BJ (cell line): ENCODE results near the gene ZSWIM9. TPM values are rescaled to one million over a fixed set of nuclear protein-coding genes. Genes with fewer than 3 reads are reported as not detected.

Experiments
- CTCF ChIA-PET: fragments of 350-600 bp; formaldehyde crosslinking; extraction: SDS; loops from one replicate; lab custom pipeline; 2021; ENCODE audit warnings: antibody characterized with exemption, inconsistent platforms; lab: Yijun Ruan, JAX
- POLR2A ChIA-PET: fragments of 300-600 bp; sonication (Branson Sonifier 250); formaldehyde crosslinking; extraction: SDS; loops from one replicate; lab custom pipeline; 2021; ENCODE audit warnings: antibody characterized with exemption; lab: Charles Lee
- DNase-seq: peaks from one replicate; pipeline ENCODE4 v3.0.0-alpha.2; 2011; ENCODE audit warnings: low read depth
- H3K27me3 ChIP-seq: 2 replicates; pipeline ENCODE4 v1.6.0; 2011; ENCODE audit warnings: low read length; ENCODE audit not compliant: control insufficient read depth, insufficient read depth
- H3K36me3 ChIP-seq: 2 replicates; pipeline ENCODE4 v1.5.1; 2011; ENCODE audit warnings: low read length; ENCODE audit not compliant: control insufficient read depth, insufficient read depth
- H3K4me3 ChIP-seq: 2 replicates; pipeline ENCODE4 v1.5.1; 2011; ENCODE audit warnings: low read depth, mild to moderate bottlenecking, control low read depth, low read length
- polyA plus RNA-seq: library from polyadenylated mRNA; depleted of rRNA; stranded (reverse); fragments of >200 nt; gene quantifications from 2 replicates; pipeline ENCODE4 v1.2.3, GENCODE V29; 2011
- TF ChIP-seq, protein P1 (sequence below): IDR thresholded peaks from 2 replicates; pipeline ENCODE4 v1.5.1; 2011; ENCODE audit warnings: low read depth, mild to moderate bottlenecking, control low read depth, inconsistent platforms, low read length, moderate library complexity; ENCODE audit not compliant: insufficient read depth

ZSWIM9 gene
- polyA plus RNA-seq, 1 experiment: 0.75 TPM

DNA sequence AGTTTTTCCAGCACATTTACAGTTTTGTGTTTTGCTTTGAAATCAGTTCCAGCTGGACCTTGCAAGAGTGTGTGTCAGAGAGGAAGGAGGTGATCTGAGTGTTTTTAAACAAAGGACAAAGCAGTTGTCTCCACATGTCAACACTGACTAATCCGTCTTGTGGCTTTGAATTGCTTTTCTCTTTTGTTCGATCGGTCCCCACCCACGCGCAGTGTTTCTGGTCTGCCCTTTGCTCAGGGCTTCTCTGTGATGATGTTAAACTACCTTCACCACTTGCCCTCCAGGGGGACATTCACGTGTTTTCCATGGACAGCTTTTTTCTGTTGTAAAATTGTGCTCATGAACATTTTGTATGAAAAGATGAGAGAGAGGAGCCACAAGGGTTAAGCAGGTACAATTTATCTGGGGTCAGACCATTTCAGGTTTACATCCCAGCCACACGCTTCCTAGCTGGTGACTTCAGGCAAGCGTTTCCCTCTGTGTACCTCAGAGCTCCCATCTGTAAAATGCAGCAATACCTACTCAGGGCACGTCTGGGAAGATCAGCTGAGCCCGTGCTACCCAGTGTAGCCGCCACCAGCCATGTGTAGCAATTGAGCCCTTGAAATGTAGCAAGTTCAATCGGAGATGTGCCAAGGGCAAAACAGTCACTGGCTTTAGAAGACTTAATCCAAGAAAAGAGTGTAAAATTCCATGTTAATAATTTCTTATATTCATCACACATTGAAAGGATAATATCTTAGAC is 46.4 kb upstream of the ZSWIM9 start:
- H3K27me3 ChIP-seq: no peaks in the 10 kb centered on the region
- TF ChIP-seq, protein P1, sequence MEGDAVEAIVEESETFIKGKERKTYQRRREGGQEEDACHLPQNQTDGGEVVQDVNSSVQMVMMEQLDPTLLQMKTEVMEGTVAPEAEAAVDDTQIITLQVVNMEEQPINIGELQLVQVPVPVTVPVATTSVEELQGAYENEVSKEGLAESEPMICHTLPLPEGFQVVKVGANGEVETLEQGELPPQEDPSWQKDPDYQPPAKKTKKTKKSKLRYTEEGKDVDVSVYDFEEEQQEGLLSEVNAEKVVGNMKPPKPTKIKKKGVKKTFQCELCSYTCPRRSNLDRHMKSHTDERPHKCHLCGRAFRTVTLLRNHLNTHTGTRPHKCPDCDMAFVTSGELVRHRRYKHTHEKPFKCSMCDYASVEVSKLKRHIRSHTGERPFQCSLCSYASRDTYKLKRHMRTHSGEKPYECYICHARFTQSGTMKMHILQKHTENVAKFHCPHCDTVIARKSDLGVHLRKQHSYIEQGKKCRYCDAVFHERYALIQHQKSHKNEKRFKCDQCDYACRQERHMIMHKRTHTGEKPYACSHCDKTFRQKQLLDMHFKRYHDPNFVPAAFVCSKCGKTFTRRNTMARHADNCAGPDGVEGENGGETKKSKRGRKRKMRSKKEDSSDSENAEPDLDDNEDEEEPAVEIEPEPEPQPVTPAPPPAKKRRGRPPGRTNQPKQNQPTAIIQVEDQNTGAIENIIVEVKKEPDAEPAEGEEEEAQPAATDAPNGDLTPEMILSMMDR: peak; percentile 40
- H3K4me3 ChIP-seq: no peak overlapping the region
- peak; percentile 38 for DNase-seq
- POLR2A ChIA-PET: no interaction called here
- H3K36me3 ChIP-seq: 0 out of 2 replicates have a peak, but pooled peaks cover 1% of the 10 kb centered on the region
- CTCF ChIA-PET: interaction anchor here (0.6 to 3.3 kb wide), 13 partner anchors 8 to 381 kb away, joined by 3 to 18 read pairs (median 4); partner anchors contain the start of gene PLA2G4C

DNA sequence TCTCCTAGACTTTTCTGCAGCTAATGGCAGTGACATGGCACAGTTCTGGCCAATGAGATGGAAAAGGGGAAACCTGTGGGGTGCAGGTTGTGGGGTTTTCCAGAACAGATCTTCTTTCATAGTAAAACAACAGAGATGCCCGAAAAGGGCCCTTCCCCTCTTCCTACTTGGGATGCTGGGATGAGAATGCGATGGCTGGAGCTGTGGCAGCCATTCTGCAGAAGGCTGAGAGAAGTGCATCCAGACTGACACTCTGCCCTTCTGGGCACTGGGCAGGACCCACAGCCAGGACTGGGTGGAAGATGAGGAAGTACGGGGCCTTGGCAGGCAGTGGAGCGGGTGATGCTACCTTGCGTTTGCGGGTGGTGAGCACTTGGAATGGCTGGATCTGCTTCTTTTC is 42.9 kb upstream of the ZSWIM9 start:
- TF ChIP-seq, protein P1: no peak
- CTCF ChIA-PET: interaction anchor here (1.5 kb wide), 1 partner anchor 25 kb away, joined by 5 read pairs; no protein-coding TSS in a partner anchor
- no peak for DNase-seq
- POLR2A ChIA-PET: no interaction called here
- peaks cover 4% of the 10 kb centered on the region for H3K36me3 ChIP-seq
- no peak overlapping the region for H3K4me3 ChIP-seq
- H3K27me3 ChIP-seq: no peaks in the 10 kb centered on the region

DNA sequence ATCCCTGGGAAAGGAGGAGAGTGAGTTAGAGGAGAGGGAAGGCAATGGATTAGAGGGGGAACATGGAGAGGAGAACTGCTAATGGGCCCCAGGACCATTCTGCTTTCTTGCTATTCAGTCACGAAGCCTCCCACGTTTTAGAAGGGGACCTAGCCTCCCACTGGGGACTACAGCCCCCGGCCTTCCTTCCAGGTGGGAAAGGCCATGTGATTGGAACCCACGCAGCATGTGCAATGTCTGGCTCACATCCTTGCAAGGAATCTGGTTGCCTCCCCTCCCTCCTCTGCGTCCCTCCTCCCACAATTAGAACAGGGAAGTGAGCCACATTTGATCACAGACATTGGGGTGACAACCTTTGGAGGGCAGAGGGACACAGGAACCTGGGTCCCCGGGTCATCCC is 37.4 kb upstream of the ZSWIM9 start:
- DNase-seq: no peak
- TF ChIP-seq, protein P1: no peak
- Histone ChIP-seq H3K36me3 (peaks cover 5% of the 10 kb centered on the region), H3K27me3 (no peaks in the 10 kb centered on the region), H3K4me3 (no peak overlapping the region)
- ChIA-PET POLR2A (no interaction called here), CTCF (interaction anchor here (1.2 to 1.6 kb wide), 3 partner anchors 9 to 21 kb away, joined by 3 to 5 read pairs (median 4); no protein-coding TSS in a partner anchor)

DNA sequence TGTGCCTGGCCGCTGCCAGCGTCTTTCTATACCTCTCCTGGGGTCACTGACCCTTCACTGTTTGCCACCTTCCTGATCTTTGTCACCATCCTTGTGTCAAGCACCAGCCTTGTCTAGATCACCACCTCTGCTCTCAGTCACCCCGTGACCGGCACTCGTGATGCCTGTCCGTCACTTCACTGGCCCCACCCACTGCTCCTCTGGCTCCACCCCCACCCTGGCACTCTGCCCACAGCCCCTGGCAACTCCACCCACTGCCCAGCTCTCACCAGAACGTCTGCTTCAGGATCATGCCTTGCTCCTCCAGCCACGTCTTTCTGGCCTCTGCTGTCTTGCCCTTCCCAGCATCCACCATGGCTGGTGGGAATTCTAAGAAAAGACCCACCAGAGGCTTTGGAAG is 35.1 kb upstream of the ZSWIM9 start:
- TF ChIP-seq, protein P1: no peak
- ChIA-PET CTCF (no interaction called here), POLR2A (no interaction called here)
- no peak for DNase-seq
- Histone ChIP-seq H3K36me3 (peaks cover 4% of the 10 kb centered on the region), H3K4me3 (no peak overlapping the region), H3K27me3 (no peaks in the 10 kb centered on the region)

DNA sequence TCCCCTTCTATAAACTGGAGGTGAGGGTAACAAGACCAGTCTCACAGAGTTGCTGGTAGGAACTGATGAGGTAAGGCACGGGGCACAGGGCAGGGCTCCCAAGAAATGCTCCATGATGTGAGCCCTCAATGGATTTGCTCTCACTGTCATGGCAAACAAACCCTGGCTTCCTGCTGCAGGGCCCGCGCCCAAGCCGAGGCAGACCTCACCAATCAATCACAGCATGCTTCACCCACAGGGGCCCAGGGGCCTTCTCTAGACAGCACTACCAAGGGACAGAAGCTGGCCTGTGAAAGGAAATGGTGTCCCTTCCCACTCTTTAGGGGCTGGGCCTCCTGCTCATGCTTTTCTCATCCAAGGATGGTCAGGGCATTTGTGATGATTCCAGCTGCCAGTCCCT is 33.9 kb upstream of the ZSWIM9 start:
- no peak for DNase-seq
- no peak overlapping the region for H3K4me3 ChIP-seq
- POLR2A ChIA-PET: no interaction called here
- H3K36me3 ChIP-seq: peaks cover 2% of the 10 kb centered on the region; the same call in 1 of the 2 replicates
- no peaks in the 10 kb centered on the region for H3K27me3 ChIP-seq
- TF ChIP-seq, protein P1: no peak
- CTCF ChIA-PET: no interaction called here
